Stimulated activated CD4-positive, alpha-beta T cell treated with anti-CD3 and anti-CD28 coated beads, TNF-alpha, amount 100 ng/mL, for 24 hours (primary cell): ENCODE measurements around the gene GPR137C.

ENCODE experiments used
- DNase-seq, 3 experiments: peaks; one replicate each; pipeline ENCODE4 v3.0.0-alpha.2; 2020; ENCODE audit warnings: low read depth in 3 of 3

GPR137C gene

GRCh38 chr14:52683985-52684520 lies 131.4 kb downstream of the GPR137C start:
- DNase-seq: no peak

- no peak for DNase-seq
These were observed 133.5 kb downstream of the GPR137C start for GRCh38 chr14:52686176-52686575.
